Activated naive CD8-positive, alpha-beta T cell (primary cell): ENCODE data around the gene TRAPPC10.
A peak's percentile ranks its signal among the peaks of the same experiment; 100 is the strongest.

Source experiments
- H3K27ac Mint-ChIP-seq: one replicate; pipeline ENCODE4 v1.8.0; 2021; ENCODE audit warnings: mixed read lengths
- H3K27me3 Mint-ChIP-seq: one replicate; pipeline ENCODE4 v1.8.0; 2021; ENCODE audit warnings: mixed read lengths
- H3K36me3 Mint-ChIP-seq: one replicate; pipeline ENCODE4 v1.8.0; 2021; ENCODE audit warnings: mixed read lengths
- H3K4me1 Mint-ChIP-seq: one replicate; pipeline ENCODE4 v1.8.0; 2021; ENCODE audit warnings: low read depth, mixed read lengths
- H3K4me3 Mint-ChIP-seq: one replicate; pipeline ENCODE4 v1.8.0; 2021; ENCODE audit warnings: mild to moderate bottlenecking, mixed read lengths
- H3K9me3 Mint-ChIP-seq: one replicate; pipeline ENCODE4 v1.8.0; 2021; ENCODE audit warnings: low read depth, mixed read lengths

TRAPPC10 gene

DNA sequence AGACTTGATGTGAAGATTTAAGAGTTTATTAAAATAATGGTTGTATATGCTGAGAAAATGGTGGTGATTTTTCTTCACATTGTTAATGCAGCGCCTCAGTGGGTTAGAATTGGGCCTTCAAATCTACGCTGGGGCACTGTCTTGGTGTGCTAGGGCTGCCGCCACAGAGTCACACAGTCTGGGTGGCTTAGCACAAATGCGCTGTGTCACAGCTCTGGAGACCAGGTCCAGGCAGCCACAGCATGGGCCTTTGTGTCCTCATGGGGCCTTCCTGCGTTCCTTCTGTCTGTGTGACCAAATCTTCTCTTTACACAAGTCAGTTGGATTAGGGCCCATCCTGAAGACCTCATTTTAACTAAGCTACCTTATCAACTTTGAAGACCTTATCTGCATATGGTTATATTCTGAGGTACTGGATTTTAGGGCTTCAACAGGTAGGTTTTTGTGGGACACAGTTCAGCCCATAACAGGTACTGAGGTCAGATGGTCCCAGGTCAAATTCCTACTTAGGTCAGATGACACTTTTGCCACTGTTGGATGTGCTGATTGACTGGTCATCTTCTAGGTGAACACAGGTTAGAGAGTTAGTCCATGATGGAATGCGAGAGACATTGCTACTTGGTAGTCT is 17.5 kb downstream of the TRAPPC10 start:
- Mint-ChIP-seq H3K36me3 (no peaks in the 10 kb centered on the region), H3K4me3 (no peak overlapping the region), H3K27me3 (no peaks in the 10 kb centered on the region), H3K27ac (no peak overlapping the region), H3K4me1 (peaks cover 59% of the 10 kb centered on the region), H3K9me3 (no peaks in the 10 kb centered on the region)

DNA sequence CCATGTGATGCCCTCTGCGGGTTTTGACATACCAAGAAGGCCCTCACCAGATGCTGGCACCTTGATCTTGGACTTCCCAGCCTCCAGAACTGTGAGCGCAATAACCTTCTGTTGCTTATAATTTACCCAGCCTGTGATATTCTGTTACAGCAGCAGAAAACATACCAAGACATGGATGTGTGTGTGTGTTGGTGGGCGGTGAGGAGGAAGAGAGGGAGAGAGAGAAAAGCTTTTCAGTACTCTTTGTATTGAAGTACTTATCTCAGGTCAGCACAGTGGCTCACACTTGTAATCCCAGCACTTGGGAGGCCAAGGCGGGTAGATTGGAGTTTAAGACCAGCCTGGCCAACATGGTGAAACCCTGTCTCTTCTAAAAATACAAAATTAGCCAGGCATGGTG is 23.1 kb downstream of the TRAPPC10 start:
- Mint-ChIP-seq H3K9me3 (no peaks in the 10 kb centered on the region), H3K27me3 (no peaks in the 10 kb centered on the region), H3K36me3 (peaks cover 3% of the 10 kb centered on the region), H3K4me1 (peaks cover 6% of the 10 kb centered on the region), H3K4me3 (no peak overlapping the region), H3K27ac (no peak overlapping the region)

DNA sequence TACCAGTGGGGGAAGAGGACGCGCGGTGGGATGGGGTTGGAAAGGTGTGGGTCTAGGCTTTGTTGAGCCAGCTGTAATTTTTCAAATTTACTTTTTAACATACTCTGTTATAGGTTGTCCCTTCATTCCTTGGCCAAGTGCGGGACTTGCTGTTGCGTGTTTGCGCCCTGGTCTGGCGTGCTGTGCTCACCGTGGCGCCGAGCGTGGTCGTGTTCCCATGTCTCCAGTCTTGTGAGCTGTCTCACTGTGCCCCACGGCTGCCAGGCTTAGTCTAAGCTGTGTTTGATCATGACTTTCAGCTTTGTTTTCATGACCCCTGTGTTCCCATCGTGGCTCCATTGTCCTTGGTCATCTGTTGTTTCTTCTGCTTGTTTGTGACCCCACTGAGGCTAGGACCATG is 26.0 kb downstream of the TRAPPC10 start:
- H3K4me3 Mint-ChIP-seq = no peak overlapping the region
- no peak overlapping the region for H3K27ac Mint-ChIP-seq
- peaks cover 3% of the 10 kb centered on the region for H3K36me3 Mint-ChIP-seq
- peaks cover 6% of the 10 kb centered on the region for H3K4me1 Mint-ChIP-seq
- no peaks in the 10 kb centered on the region for H3K9me3 Mint-ChIP-seq
- no peaks in the 10 kb centered on the region for H3K27me3 Mint-ChIP-seq

DNA sequence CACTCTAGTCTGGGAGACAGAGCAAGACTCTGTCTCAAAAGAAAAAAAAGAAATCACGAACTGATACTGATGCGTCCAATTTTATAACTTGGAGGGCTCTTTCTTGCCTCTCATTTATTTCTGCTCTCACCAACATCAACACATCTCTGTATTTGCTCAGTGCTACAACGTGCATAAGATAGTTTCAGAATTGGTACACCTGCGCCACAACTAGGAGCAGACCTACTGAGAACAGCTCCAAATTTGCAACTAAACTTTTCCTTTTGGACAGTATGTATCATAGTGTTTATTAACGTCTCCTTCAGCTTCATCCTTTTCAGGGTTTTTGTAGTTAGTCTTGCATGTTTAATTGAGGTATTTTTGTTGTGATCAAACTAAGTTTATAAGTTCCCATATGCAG is 27.7 kb downstream of the TRAPPC10 start:
- Mint-ChIP-seq H3K27ac (peak overlapping the region; percentile 54), H3K4me1 (peaks cover 14% of the 10 kb centered on the region), H3K27me3 (no peaks in the 10 kb centered on the region), H3K36me3 (peaks cover 3% of the 10 kb centered on the region), H3K9me3 (no peaks in the 10 kb centered on the region), H3K4me3 (no peak overlapping the region)

DNA sequence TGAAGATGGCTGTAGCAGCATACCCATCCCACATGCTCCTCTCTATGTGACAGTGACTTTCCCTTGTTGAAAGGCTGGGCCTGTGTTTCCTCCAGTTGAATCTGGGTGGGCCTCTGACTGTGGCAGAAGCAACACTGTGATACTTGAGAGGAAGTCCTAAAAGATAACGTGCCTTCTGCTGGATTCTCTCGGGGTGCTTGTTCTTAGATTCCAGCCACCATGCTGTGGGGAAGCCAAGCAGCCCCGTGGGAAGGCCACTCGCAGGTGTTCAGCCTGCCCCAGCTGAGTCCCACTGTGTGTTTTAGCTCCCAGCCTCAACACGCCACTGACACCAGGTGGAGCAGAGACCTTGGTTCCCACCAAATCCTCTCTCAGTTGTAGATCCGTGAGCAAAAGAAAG is 31.5 kb downstream of the TRAPPC10 start:
- peaks cover 22% of the 10 kb centered on the region for H3K4me1 Mint-ChIP-seq
- H3K4me3 Mint-ChIP-seq = no peak overlapping the region
- H3K36me3 Mint-ChIP-seq = peaks cover 5% of the 10 kb centered on the region
- no peak overlapping the region for H3K27ac Mint-ChIP-seq
- H3K27me3 Mint-ChIP-seq = no peaks in the 10 kb centered on the region
- H3K9me3 Mint-ChIP-seq = no peaks in the 10 kb centered on the region

DNA sequence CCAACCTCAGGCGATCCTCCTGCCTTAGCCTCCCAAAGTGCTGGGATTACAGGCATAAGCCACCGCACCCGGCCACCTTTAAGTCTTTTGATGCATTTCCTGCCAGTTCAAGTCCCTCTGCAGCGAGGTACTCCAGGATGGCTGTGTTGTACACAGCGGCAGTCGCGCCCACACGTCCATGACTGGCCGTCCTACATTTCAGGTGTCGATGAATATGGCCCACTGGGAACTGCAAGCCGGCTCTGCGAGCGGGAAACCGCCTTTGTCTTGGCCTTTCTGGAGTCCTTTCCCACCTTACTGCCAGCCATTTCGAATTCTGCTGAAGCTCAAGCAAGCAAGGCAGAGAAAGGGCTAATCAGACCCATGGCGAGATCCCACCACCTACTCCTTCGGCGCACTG is 34.6 kb downstream of the TRAPPC10 start:
- H3K9me3 Mint-ChIP-seq = no peaks in the 10 kb centered on the region
- H3K4me3 Mint-ChIP-seq = no peak overlapping the region
- H3K27ac Mint-ChIP-seq = no peak overlapping the region
- peaks cover 27% of the 10 kb centered on the region for H3K4me1 Mint-ChIP-seq
- H3K27me3 Mint-ChIP-seq = no peaks in the 10 kb centered on the region
- H3K36me3 Mint-ChIP-seq = peaks cover 2% of the 10 kb centered on the region

DNA sequence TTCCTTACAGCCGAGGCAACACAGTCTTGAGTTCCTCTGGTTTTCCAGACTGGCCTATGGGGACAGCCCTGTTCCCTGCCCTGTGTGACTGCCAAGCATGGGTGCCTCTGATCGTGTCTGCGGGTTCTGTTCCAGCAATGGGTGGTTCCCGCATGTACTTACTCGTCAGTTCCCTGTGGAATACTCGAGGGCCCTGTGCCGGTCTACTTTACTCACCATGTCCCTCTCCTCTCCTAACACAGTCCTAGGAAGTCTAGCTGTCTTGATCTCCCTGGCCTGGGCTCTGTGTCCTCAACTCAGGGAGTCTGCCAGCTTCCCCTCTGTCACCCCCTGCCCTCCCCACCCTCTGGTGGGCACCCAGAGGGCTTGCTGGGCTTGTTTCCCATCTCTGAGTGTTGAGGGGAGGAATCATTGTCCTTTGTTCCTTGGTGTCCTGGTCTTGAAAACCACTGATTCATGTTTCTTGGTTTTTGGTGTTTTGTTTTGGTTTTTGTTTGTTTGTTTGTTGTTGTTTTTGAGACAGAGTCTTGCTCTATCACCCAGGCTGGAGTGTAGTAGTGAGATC is 36.0 kb downstream of the TRAPPC10 start:
- peaks cover 27% of the 10 kb centered on the region for H3K4me1 Mint-ChIP-seq
- no peaks in the 10 kb centered on the region for H3K9me3 Mint-ChIP-seq
- H3K27me3 Mint-ChIP-seq = no peaks in the 10 kb centered on the region
- no peak overlapping the region for H3K27ac Mint-ChIP-seq
- H3K36me3 Mint-ChIP-seq = peaks cover 2% of the 10 kb centered on the region
- H3K4me3 Mint-ChIP-seq = no peak overlapping the region

DNA sequence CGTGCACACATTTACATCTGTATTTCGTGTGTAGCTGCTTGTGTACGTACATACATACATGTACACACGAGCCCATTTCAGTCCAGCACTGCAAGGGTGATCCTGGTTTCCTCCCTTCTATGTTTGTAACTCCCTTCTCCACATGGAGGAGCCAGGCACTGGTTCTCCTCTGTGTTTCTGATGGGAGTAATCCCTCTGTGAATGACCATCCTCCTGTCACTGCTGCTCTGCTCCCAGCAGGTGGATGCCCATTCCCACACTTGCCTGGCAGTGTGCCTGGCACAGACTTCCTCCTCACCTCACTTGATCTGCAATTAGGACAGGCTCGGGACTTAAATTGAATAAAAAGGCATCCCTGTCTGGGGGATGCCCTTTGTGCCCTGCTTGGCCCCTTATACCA is 37.1 kb downstream of the TRAPPC10 start:
- Mint-ChIP-seq H3K9me3 (no peaks in the 10 kb centered on the region), H3K4me3 (no peak overlapping the region), H3K27ac (peak overlapping the region; percentile 41), H3K36me3 (peaks cover 2% of the 10 kb centered on the region), H3K4me1 (peaks cover 23% of the 10 kb centered on the region), H3K27me3 (no peaks in the 10 kb centered on the region)

DNA sequence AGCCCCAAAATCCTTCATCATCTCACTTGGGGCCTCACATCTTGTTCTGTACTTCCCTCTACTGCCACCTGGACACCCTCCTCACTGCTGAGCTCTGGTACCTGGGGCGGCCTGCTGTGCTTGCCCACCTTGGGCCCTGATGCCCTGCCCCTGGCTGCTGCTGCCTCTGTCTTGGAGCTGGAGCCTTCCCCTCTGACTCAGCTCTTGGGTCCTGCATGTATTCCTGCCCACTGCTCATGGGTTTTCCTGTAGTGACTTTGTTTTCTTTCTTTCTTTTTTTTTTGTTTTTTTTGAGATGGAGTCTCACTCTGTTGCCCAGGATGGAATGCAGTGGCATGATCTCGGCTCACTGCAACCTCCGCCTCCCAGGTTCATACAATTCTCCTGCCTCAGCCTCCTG is 37.5 kb downstream of the TRAPPC10 start:
- Mint-ChIP-seq H3K36me3 (peaks cover 2% of the 10 kb centered on the region), H3K4me1 (peaks cover 22% of the 10 kb centered on the region), H3K27ac (no peak overlapping the region), H3K27me3 (no peaks in the 10 kb centered on the region), H3K9me3 (no peaks in the 10 kb centered on the region), H3K4me3 (no peak overlapping the region)

DNA sequence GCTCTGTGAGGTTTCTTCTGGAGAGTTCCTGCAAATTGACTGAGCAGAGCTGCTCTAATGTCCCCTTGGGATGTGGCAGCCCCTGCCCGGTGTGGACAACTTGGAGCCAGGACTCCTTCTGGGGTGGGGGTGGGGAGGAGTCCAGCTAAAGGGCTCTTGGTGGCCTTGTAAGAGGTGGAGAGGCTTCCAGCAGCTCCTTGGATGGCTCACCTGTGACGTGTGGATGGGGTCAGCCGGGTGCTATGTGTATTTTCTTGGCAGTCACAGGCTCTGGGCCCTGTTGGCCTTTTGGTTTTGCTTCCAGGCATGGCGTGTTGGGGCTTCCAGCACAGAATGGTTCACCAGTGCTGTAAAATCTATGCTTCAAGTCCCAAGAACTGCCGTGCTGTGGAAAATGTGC is 38.2 kb downstream of the TRAPPC10 start:
- no peak overlapping the region for H3K4me3 Mint-ChIP-seq
- peaks cover 2% of the 10 kb centered on the region for H3K36me3 Mint-ChIP-seq
- H3K4me1 Mint-ChIP-seq = peaks cover 21% of the 10 kb centered on the region
- H3K27me3 Mint-ChIP-seq = no peaks in the 10 kb centered on the region
- H3K9me3 Mint-ChIP-seq = no peaks in the 10 kb centered on the region
- no peak overlapping the region for H3K27ac Mint-ChIP-seq

DNA sequence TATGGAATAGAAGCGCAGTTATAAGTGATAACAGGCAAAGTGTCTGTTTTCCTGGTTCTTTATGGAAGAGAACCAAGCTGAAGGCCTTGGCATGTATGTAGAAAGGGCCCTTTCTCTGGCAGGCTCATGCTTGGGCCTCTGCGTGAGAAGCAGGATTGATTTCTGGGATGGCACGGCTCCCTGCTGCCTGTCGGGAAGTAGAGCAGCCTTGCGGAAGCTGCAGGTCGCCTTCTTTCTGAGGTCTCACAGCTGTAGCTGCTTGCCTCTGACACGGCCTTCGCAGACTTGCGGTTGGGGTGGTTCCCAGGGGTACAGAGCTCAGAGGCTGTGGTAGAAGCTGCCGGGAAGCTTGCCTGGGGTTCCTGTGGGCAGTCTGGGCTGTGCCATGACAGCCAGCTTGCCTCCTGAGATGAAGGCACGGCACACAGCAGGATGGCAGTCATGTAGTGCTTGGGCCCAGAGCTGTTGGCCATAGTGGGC is 39.4 kb downstream of the TRAPPC10 start:
- Mint-ChIP-seq H3K27me3 (no peaks in the 10 kb centered on the region), H3K36me3 (peaks cover 2% of the 10 kb centered on the region), H3K4me3 (no peak overlapping the region), H3K27ac (no peak overlapping the region), H3K9me3 (no peaks in the 10 kb centered on the region), H3K4me1 (peaks cover 21% of the 10 kb centered on the region)

DNA sequence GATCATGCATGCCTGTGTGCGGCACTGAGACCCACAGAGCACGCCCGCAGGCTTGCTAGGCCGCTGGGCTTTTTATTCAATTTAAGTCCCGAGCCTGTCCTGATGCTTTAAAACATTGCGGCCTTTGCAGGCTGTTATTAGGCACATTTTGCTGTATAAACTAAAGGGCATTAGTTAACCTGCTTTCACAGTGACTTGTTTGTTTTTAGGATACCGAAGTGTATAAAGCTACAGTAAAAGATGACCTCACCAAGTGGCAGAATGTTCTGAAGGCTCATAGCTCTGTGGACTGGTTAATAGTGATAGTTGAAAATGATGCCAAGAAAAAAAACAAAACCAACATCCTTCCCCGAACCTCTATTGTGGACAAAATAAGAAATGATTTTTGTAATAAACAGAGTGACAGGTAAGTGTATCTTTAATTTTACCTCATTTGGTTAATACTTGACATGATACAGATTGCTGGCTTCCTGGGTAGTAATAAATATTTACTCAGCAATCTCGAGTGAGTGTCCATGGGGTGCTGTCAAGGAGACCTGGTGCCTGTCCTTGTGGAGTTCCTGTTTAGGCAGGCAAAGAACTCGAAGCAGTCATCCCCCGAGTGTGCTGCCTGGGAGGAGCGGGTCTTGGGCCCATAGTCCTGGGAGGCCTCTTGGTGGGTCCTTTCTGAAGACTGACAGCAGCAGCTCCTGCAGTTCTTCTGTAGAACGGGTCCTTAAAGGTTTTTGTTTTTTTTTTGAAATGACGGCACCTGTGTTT is 40.1 kb downstream of the TRAPPC10 start:
- H3K27me3 Mint-ChIP-seq = no peaks in the 10 kb centered on the region
- H3K9me3 Mint-ChIP-seq = no peaks in the 10 kb centered on the region
- no peak overlapping the region for H3K4me3 Mint-ChIP-seq
- H3K4me1 Mint-ChIP-seq = peaks cover 21% of the 10 kb centered on the region
- peaks cover 2% of the 10 kb centered on the region for H3K36me3 Mint-ChIP-seq
- no peak overlapping the region for H3K27ac Mint-ChIP-seq

DNA sequence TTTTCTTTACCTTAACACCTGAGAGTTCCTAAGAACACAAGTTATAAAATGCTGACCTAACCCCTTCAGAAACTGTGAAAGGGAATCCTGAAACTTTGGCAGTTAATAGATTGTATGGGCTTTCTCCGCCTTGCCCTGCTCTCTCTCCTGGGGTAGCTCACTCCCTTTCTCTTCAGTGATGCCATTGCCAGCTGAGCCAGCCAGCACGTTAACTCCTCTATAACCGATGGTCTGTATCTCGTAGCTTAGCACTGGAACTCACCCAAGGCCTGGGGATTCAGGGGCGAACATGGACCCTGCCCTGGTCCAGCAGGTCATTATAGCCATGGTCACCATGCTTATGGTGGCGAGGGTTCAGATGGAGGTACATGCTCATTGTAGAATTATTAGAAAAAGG is 40.7 kb downstream of the TRAPPC10 start:
- no peak overlapping the region for H3K27ac Mint-ChIP-seq
- H3K27me3 Mint-ChIP-seq = no peaks in the 10 kb centered on the region
- no peaks in the 10 kb centered on the region for H3K9me3 Mint-ChIP-seq
- H3K4me3 Mint-ChIP-seq = no peak overlapping the region
- no peaks in the 10 kb centered on the region for H3K36me3 Mint-ChIP-seq
- peaks cover 21% of the 10 kb centered on the region for H3K4me1 Mint-ChIP-seq

DNA sequence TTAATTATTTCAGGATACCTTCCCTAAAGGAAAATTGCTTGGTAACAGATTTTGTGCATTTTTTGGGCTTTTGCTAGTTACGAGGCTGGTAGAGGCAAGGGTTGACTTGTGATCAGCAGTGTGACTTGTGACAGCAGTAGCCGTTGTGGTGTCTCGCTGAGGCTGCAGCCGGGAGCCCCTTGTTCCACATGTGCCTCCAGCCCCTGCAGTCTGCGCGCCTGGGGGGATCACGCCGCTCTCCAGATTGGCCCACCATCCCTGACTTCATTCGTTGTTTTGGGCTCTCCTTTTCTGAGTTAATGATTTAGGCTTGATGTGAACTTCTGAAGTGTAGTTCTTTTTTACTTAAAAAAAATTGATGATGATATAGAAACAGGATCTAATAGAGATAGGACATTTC is 41.5 kb downstream of the TRAPPC10 start:
- Mint-ChIP-seq H3K4me3 (no peak overlapping the region), H3K9me3 (no peaks in the 10 kb centered on the region), H3K27me3 (no peaks in the 10 kb centered on the region), H3K4me1 (peaks cover 23% of the 10 kb centered on the region), H3K27ac (no peak overlapping the region), H3K36me3 (peaks cover 2% of the 10 kb centered on the region)

DNA sequence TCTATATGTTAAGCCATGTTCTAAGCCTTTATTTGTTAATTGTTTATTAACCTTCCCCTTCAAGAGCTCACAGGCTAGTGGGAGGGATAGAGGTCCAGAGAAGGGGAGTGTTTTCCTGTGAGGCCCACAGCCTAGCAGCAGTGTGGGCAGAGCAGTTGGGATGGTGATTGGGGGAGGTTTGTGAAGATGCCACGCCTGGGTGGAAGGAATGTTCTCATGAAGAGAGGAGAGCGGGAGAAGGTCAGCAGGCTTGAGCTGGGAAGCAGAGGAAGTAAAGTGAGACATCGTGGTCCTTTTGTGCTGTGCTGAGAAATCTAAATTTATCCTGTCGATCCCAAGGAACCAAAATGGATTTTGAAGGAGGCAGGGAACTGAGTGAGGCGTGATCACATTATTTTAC is 42.6 kb downstream of the TRAPPC10 start:
- H3K36me3 Mint-ChIP-seq = peaks cover 2% of the 10 kb centered on the region
- peak overlapping the region; percentile 78 for H3K27ac Mint-ChIP-seq
- no peaks in the 10 kb centered on the region for H3K27me3 Mint-ChIP-seq
- peaks cover 17% of the 10 kb centered on the region for H3K4me1 Mint-ChIP-seq
- H3K4me3 Mint-ChIP-seq = no peak overlapping the region
- H3K9me3 Mint-ChIP-seq = no peaks in the 10 kb centered on the region
